ENCODE measurements around the gene ATP2A3. TPM values are rescaled to one million over a fixed set of nuclear protein-coding genes. Genes with fewer than 3 reads are reported as not detected.

ATP2A3 gene
- total RNA-seq, 1 experiment from 2014 or later: 3.3 TPM

DNA sequence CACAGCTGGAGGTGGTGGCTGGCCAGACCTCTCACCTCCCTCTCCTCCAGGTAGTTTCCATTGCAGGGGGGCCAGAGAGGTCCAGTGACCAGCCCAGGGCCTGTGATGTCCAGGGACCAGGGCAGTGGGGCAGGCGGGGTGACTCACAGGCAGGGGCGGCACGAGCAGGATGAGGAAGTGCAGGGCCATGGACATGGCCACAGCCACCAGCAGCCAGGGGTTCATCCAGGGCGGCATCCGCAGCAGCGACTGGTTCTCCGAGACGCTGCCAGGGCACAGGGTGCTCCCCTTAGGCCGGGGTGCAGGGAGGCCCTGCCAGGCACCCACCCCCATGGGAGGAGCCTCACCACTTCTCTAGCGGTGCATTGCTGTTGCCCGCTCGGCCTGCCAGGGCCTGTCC is 35.1 kb downstream of the ATP2A3 start:
- ChIA-PET CTCF (no interaction called here), POLR2A (ENCODE audit: unreplicated experiment) (no interaction called here)
- H3F3A ChIP-seq (ENCODE audit: low read length, unreplicated experiment): no peaks in the 10 kb centered on the region
- no peaks in the 10 kb centered on the region for H3K36me3 ChIP-seq (ENCODE audit: low read depth, low read length)
- no peak overlapping the region for H3K4me2 ChIP-seq (ENCODE audit: low read length)
- H3K9me3 ChIP-seq (ENCODE audit: low read length): no peaks in the 10 kb centered on the region
- BruUV-seq (replicated peaks): no TSS peak
- H3K9me2 ChIP-seq (replicated peaks; ENCODE audit: low read length): no peaks in the 10 kb centered on the region
- DNase-seq (no peak), ATAC-seq (no peak)
- H3K9ac ChIP-seq (ENCODE audit: low read length): no peak overlapping the region
- no peak overlapping the region for H2AFZ ChIP-seq (ENCODE audit: low read length)
- H3K4me1 ChIP-seq (ENCODE audit: insufficient read depth, low read length): no peaks in the 10 kb centered on the region
- no peaks in the 10 kb centered on the region for H3K27me3 ChIP-seq (ENCODE audit: low read length)
- TF ChIP-seq EZH2phosphoT487 (IDR thresholded peaks at IDR 0.05; ENCODE audit: borderline replicate concordance, low read length) (no peak), EZH2 (IDR thresholded peaks at IDR 0.05; ENCODE audit: low read length, unreplicated experiment) (no peak)
- TF ChIP-seq, protein P1, sequence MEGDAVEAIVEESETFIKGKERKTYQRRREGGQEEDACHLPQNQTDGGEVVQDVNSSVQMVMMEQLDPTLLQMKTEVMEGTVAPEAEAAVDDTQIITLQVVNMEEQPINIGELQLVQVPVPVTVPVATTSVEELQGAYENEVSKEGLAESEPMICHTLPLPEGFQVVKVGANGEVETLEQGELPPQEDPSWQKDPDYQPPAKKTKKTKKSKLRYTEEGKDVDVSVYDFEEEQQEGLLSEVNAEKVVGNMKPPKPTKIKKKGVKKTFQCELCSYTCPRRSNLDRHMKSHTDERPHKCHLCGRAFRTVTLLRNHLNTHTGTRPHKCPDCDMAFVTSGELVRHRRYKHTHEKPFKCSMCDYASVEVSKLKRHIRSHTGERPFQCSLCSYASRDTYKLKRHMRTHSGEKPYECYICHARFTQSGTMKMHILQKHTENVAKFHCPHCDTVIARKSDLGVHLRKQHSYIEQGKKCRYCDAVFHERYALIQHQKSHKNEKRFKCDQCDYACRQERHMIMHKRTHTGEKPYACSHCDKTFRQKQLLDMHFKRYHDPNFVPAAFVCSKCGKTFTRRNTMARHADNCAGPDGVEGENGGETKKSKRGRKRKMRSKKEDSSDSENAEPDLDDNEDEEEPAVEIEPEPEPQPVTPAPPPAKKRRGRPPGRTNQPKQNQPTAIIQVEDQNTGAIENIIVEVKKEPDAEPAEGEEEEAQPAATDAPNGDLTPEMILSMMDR (conservative IDR thresholded peaks at IDR 0.05; ENCODE audit: low read depth, low read length): no peak
- intact Hi-C loops (cut with micrococcal nuclease): no loop called here
- no peak overlapping the region for H3K27ac ChIP-seq (ENCODE audit: low read length)
- no peaks in the 10 kb centered on the region for H3K79me2 ChIP-seq (ENCODE audit: low read length)
- no peaks in the 10 kb centered on the region for H4K20me1 ChIP-seq (ENCODE audit: low read length)
- no peak overlapping the region for H3K4me3 ChIP-seq (ENCODE audit: low read length)

DNA sequence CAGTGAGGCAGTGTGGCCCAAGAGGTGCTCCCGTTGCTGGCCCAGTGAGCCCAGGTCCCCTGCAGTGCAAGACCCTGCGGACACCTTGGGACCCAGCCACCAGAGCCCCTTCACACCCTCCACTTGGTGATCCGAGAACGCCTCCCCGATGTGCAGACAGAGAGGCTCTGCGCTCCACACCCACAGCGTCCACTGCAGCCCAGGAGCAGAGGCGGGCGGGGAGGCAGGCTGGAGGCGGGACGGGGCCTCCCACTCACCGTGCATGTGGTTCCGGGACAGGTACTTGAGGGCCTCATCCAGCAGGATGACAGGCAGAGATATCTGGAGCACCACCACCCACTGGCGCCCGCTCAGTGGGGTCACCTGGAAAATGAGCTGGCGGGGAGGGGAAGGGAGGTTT is 35.8 kb downstream of the ATP2A3 start:
- ChIA-PET POLR2A (ENCODE audit: unreplicated experiment) (no interaction called here), CTCF (no interaction called here)
- intact Hi-C loops (cut with micrococcal nuclease): no loop called here
- no peaks in the 10 kb centered on the region for H3K79me2 ChIP-seq (ENCODE audit: low read length)
- ATAC-seq: no peak
- no peak overlapping the region for H2AFZ ChIP-seq (ENCODE audit: low read length)
- H3K36me3 ChIP-seq (ENCODE audit: low read depth, low read length): no peaks in the 10 kb centered on the region
- no peak overlapping the region for H3K4me3 ChIP-seq (ENCODE audit: low read length)
- no peaks in the 10 kb centered on the region for H3K4me1 ChIP-seq (ENCODE audit: insufficient read depth, low read length)
- H3F3A ChIP-seq (ENCODE audit: low read length, unreplicated experiment): no peaks in the 10 kb centered on the region
- H3K9me2 ChIP-seq (replicated peaks; ENCODE audit: low read length): no peaks in the 10 kb centered on the region
- no peaks in the 10 kb centered on the region for H4K20me1 ChIP-seq (ENCODE audit: low read length)
- H3K4me2 ChIP-seq (ENCODE audit: low read length): no peak overlapping the region
- no TSS peak for BruUV-seq (replicated peaks)
- TF ChIP-seq, protein P1 (conservative IDR thresholded peaks at IDR 0.05; ENCODE audit: low read depth, low read length): no peak
- TF ChIP-seq EZH2phosphoT487 (IDR thresholded peaks at IDR 0.05; ENCODE audit: borderline replicate concordance, low read length) (no peak), EZH2 (IDR thresholded peaks at IDR 0.05; ENCODE audit: low read length, unreplicated experiment) (no peak)
- H3K9me3 ChIP-seq (ENCODE audit: low read length): no peaks in the 10 kb centered on the region
- no peak overlapping the region for H3K27ac ChIP-seq (ENCODE audit: low read length)
- no peak for DNase-seq
- no peak overlapping the region for H3K9ac ChIP-seq (ENCODE audit: low read length)
- H3K27me3 ChIP-seq (ENCODE audit: low read length): no peaks in the 10 kb centered on the region

DNA sequence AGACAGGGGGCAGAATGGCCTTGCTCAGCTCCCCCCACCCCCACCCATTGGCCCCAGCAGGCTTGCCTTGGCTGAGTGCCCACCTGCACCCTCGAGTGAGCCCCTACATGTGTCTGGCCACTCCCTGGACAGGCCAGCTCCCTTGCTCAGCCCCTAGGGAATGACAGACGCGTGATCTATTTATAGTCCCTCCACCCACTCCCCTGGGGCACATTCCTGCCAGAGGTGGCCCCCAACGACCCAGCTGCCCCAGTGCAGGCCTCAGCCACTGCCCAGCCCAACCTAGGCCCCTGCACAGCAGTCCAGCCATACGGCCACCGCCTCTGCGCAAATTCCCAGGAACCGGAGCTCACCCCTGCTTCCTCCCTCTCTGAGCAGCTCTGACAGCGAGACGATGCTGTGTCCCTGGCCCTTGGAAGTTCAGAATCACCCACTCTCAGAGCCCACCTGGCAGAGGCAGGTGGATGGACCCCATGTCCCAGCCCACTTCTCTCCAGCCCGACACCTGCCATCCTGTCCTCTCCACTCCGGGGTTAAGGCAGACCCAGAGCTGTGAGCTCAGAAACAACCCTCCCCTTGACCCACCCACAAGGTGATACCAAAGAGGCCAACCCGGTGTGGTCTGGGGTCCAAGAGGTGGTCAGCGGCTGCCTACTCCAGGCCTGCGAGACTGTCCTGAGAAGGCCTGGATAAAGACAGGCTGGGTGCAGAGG is 36.5 kb downstream of the ATP2A3 start:
- Histone ChIP-seq H3K79me2 (ENCODE audit: low read length) (no peaks in the 10 kb centered on the region), H2AFZ (ENCODE audit: low read length) (no peak overlapping the region), H3K9me3 (ENCODE audit: low read length) (no peaks in the 10 kb centered on the region), H3K27ac (ENCODE audit: low read length) (no peak overlapping the region), H4K20me1 (ENCODE audit: low read length) (no peaks in the 10 kb centered on the region), H3K4me1 (ENCODE audit: insufficient read depth, low read length) (no peaks in the 10 kb centered on the region), H3K36me3 (ENCODE audit: low read depth, low read length) (no peaks in the 10 kb centered on the region), H3K9me2 (replicated peaks; ENCODE audit: low read length) (no peaks in the 10 kb centered on the region), H3F3A (ENCODE audit: low read length, unreplicated experiment) (no peaks in the 10 kb centered on the region), H3K9ac (ENCODE audit: low read length) (no peak overlapping the region), H3K4me3 (ENCODE audit: low read length) (no peak overlapping the region), H3K27me3 (ENCODE audit: low read length) (no peaks in the 10 kb centered on the region), H3K4me2 (ENCODE audit: low read length) (no peak overlapping the region)
- BruUV-seq (replicated peaks): no TSS peak
- DNase-seq (no peak), ATAC-seq (no peak)
- POLR2A ChIA-PET (ENCODE audit: unreplicated experiment): no interaction called here
- CTCF ChIA-PET: no interaction called here
- intact Hi-C loops (cut with micrococcal nuclease): no loop called here
- TF ChIP-seq EZH2 (IDR thresholded peaks at IDR 0.05; ENCODE audit: low read length, unreplicated experiment): no peak
- TF ChIP-seq, protein P1 (conservative IDR thresholded peaks at IDR 0.05; ENCODE audit: low read depth, low read length): no peak
- TF ChIP-seq EZH2phosphoT487 (IDR thresholded peaks at IDR 0.05; ENCODE audit: borderline replicate concordance, low read length): no peak
